ENCODE results near the gene PROSER1.

PROSER1 gene

GRCh38 chr13:39051157-39051556 lies 13.3 kb upstream of the PROSER1 start:
- Histone ChIP-seq H4K20me1 (ENCODE audit: insufficient read depth) (no peaks in the 10 kb centered on the region), H3K9ac (no peak overlapping the region), H3K4me3 (IDR thresholded peaks at IDR 0.05; ENCODE audit: insufficient read depth, low read depth, low read length) (no peak overlapping the region), H3K27me3 (ENCODE audit: insufficient read depth, low read depth) (no peaks in the 10 kb centered on the region), H3K36me3 (ENCODE audit: insufficient read depth) (no peaks in the 10 kb centered on the region), H2AFZ (ENCODE audit: low read depth) (no peak overlapping the region), H3K79me2 (ENCODE audit: insufficient read depth, low read depth) (no peaks in the 10 kb centered on the region), H3K4me2 (no peak overlapping the region), H3K27ac (no peak overlapping the region), H3K4me1 (ENCODE audit: low read depth, poor library complexity, severe bottlenecking) (no peaks in the 10 kb centered on the region)
- TF ChIP-seq CTCF (conservative IDR thresholded peaks at IDR 0.05; ENCODE audit: low read depth, low read length) = peak; percentile 42; the same call in 1 of the 2 replicates

GRCh38 chr13:39049274-39049673 lies 11.4 kb upstream of the PROSER1 start:
- H3K4me3 ChIP-seq (IDR thresholded peaks at IDR 0.05; ENCODE audit: insufficient read depth, low read depth, low read length) = no peak overlapping the region
- H3K79me2 ChIP-seq (ENCODE audit: insufficient read depth, low read depth) = no peaks in the 10 kb centered on the region
- no peak overlapping the region for H2AFZ ChIP-seq (ENCODE audit: low read depth)

GRCh38 chr13:39048806-39049205 lies 10.9 kb upstream of the PROSER1 start:
- Histone ChIP-seq H3K27me3 (ENCODE audit: insufficient read depth, low read depth) (no peaks in the 10 kb centered on the region), H3K4me3 (IDR thresholded peaks at IDR 0.05; ENCODE audit: insufficient read depth, low read depth, low read length) (no peak overlapping the region), H3K36me3 (ENCODE audit: insufficient read depth) (no peaks in the 10 kb centered on the region), H4K20me1 (ENCODE audit: insufficient read depth) (no peaks in the 10 kb centered on the region), H3K27ac (no peak overlapping the region), H2AFZ (ENCODE audit: low read depth) (no peak overlapping the region), H3K4me1 (ENCODE audit: low read depth, poor library complexity, severe bottlenecking) (no peaks in the 10 kb centered on the region), H3K79me2 (ENCODE audit: insufficient read depth, low read depth) (no peaks in the 10 kb centered on the region), H3K4me2 (no peak overlapping the region), H3K9ac (no peak overlapping the region)
- TF ChIP-seq CTCF (conservative IDR thresholded peaks at IDR 0.05; ENCODE audit: low read depth, low read length) = no peak

More at GRCh38 chr13:39049274-39049673, 11.4 kb upstream of the PROSER1 start:
- Histone ChIP-seq H3K36me3 (ENCODE audit: insufficient read depth) (no peaks in the 10 kb centered on the region), H3K9ac (no peak overlapping the region), H3K4me1 (ENCODE audit: low read depth, poor library complexity, severe bottlenecking) (no peaks in the 10 kb centered on the region), H4K20me1 (ENCODE audit: insufficient read depth) (no peaks in the 10 kb centered on the region), H3K27me3 (ENCODE audit: insufficient read depth, low read depth) (no peaks in the 10 kb centered on the region), H3K4me2 (no peak overlapping the region), H3K27ac (no peak overlapping the region)
- no peak for TF ChIP-seq CTCF (conservative IDR thresholded peaks at IDR 0.05; ENCODE audit: low read depth, low read length)

- Histone ChIP-seq H3K9ac (no peak overlapping the region), H2AFZ (ENCODE audit: low read depth) (no peak overlapping the region)
Observed at GRCh38 chr13:39047560-39047959, 9.7 kb upstream of the PROSER1 start.

More at GRCh38 chr13:39047560-39047959, 9.7 kb upstream of the PROSER1 start:
- no peaks in the 10 kb centered on the region for H3K27me3 ChIP-seq (ENCODE audit: insufficient read depth, low read depth)
- no peaks in the 10 kb centered on the region for H3K4me1 ChIP-seq (ENCODE audit: low read depth, poor library complexity, severe bottlenecking)
- no peak for TF ChIP-seq CTCF (conservative IDR thresholded peaks at IDR 0.05; ENCODE audit: low read depth, low read length)
- no peaks in the 10 kb centered on the region for H4K20me1 ChIP-seq (ENCODE audit: insufficient read depth)
- H3K4me3 ChIP-seq (IDR thresholded peaks at IDR 0.05; ENCODE audit: insufficient read depth, low read depth, low read length) = no peak overlapping the region
- no peak overlapping the region for H3K4me2 ChIP-seq
- H3K36me3 ChIP-seq (ENCODE audit: insufficient read depth) = no peaks in the 10 kb centered on the region
- H3K79me2 ChIP-seq (ENCODE audit: insufficient read depth, low read depth) = no peaks in the 10 kb centered on the region
- H3K27ac ChIP-seq = no peak overlapping the region

Data from KMS-11 (cell line).